GM19043 (cell line): ENCODE measurements around the gene SLC35A2.
"Not testable (repeated sequence)": the region's sequence is repeated elsewhere in the genome, so short reads cannot be mapped to it uniquely, and the experiment has no call there.

Experiments
- ATAC-seq: cut with Tn5 transposase; IDR thresholded peaks from one replicate; pipeline ENCODE4 v1.9.1; 2021; ENCODE audit warnings: low read depth; ENCODE audit not compliant: unreplicated experiment

Gene SLC35A2

DNA sequence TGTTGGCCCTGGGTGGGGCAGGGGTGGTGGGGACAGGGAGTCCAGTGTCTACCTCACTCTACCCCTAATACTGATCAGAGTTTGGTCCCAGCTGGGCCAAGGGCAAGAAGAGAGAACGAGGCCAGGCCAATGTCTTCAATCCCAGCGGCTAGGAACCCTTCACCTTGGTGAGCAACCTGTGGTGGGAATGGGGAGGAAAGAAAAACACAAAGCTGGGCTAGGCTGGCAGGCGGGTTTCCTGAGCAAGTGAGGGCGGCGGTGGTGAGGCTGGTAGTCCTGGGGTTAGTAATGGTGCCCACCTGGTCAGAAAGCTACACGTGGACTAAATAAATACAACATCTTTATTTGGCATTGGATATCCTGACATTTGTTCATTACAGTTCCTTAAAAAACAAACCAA is 8.2 kb downstream of the SLC35A2 start:
- ATAC-seq = no peak

DNA sequence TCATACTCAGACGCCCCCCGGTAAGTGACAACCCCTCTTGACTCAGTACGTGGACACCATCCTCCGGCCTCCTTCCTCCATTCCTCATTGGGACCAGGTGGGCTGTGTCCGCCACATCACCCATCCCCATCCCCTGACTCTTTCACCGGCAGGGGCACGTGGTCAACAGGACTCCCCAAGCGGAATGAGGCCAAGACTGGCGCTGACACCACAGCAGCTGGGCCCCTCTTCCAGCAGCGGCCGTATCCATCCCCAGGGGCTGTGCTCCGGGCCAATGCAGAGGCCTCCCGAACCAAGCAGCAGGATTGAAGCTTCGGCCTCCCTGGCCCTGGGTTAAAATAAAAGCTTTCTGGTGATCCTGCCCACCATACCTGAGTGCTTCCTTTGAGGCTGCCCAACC is 8.7 kb downstream of the SLC35A2 start:
- no peak for ATAC-seq

DNA sequence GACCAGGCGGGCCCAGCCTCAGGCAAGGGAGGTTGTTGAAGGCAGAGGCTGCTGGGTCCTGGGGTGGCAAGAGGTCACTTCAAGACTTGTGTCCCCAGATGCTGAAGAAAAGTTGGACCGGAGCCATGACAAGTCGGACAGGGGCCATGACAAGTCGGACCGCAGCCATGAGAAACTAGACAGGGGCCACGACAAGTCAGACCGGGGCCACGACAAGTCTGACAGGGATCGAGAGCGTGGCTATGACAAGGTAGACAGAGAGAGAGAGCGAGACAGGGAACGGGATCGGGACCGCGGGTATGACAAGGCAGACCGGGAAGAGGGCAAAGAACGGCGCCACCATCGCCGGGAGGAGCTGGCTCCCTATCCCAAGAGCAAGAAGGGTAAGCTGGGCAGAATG is 9.3 kb downstream of the SLC35A2 start:
- no peak for ATAC-seq

DNA sequence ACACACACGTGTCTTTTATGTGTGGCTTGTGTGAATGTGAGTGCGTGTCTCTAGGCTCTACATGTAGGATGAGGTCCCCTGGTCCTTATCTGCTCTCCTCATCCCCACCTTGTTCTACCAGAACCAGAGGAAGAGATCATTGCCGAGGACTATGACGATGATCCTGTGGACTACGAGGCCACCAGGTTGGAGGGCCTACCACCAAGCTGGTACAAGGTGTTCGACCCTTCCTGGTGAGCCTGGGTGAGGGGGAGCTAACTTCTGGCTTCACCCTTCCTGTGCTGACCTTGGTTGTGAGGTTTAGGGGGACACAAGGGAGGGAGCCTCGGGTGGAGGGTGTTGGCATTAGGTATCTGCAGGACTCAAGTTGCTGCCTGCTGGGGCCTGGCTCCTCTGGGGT is 10.4 kb downstream of the SLC35A2 start:
- ATAC-seq = no peak

DNA sequence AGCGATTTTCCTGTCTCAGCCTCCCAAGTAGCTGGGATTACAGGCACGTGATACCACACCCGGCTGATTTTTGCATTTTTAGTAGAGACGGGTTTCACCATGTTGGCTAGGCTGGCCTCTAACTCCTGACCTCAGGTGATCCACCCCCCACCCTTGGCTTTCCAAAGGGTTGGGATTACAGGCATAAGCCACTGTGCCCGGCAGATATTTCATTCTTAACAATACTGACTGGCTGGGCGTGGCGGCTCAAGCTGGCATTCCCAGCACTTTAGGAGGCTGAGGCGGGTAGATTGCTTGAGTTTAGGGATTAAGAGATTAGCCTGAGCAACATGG is 12.4 kb downstream of the SLC35A2 start:
- no peak for ATAC-seq

DNA sequence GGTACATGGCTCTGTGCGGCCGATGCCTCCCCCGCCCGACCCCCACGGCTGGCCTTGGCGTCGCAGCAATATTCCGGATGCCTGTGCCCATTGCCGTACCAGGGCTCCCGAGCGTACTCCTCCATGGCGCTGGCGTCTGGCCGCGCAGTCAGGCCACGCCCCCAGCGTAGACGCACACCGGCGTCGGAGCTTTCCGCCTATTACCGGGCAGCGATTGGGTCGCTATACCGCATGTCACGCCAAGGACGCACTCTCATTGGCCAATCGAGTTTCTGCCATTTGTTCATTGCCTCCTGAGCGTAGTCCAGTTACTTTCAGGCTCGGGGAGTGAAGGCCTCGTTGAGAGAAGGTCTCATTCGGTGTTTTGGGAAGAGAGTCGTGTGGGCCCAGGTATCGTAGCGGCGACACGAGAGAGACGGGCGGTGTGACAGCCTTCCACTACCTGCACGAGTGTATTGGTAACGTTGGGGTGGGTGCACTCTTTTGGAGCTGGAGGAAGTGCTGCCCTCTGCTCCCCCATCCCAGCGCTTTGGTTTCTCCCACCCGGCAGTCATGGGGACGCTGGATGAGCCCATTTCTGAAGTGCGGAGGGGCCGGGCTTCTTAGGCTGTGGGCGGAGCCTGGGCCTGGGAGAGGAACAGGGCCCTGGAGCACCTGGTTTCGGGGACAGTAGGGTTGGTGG is 13.7 kb downstream of the SLC35A2 start, which contains the start of the genes PQBP1 and TIMM17B:
Gene PQBP1, plus strand, starts transcription at position 306 of the 682 bp plus-strand sequence. CDS start 580 bp downstream, outside the sequence.
Gene TIMM17B, minus strand, starts transcription at position 144 of the 682 bp plus-strand sequence. Its CDS starts 19 bp downstream, at position 125.
- peak; percentile 87 for ATAC-seq

DNA sequence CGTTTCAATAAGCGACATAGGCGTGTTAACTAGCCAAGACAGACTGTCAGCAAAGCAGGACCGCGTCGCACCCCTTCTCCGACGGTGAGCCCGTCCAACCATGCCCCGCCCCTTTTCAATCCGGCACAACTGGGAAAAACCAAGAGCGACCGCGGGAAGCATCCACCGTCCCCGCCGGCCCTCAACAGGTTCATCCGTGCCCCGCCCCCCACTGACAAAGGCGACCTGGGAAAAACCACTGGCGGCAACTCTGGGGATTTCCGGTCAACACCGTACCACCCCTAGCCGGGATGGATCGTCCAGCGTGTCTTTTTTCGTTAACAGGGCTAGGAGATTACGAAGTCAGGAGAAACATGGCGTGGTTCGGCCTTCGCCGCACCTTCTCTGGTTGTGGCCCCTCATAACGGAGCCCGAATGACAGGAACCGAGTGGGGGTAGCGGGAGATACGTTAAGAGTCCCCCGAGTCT is 14.3 kb downstream of the SLC35A2 start:
- ATAC-seq = peak; percentile 7

DNA sequence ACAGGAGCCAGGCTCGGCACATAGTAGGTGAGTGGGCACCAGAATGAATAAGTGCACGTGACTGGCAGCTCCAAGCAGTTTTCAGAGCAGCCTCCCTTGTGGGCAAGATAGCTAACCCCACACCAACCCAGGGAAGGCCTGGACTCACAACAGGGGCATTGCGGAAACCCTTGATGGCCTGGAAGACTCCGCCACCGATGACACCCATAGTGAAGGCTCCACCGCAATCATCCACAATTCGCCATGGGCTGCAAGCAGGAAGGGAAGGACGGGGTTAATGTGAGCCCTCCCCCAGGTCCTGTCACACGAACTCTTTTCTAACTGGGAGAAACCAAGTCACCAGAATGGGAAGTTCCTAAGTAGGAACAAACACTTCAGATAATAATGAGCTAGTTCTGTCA is 14.8 kb downstream of the SLC35A2 start:
- ATAC-seq = no peak

DNA sequence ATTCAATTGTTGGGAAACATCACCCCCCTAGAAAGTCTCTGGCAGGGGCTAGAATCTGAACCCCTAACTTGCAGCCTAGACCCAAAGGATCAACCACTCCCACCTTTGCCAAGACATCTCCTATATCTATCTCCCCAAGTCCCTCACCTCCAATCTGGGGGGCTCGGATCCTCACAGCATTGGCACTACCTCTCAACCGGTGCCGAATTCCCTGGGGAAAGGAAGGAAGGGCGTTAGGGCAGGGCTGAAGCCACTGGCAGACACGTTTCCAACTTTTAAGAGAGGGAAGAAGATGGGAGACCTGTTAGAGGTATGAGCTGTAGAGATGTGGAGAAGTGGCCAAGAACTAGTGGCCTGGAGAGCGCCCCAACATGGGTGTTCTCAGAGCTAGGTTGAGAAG is 16.6 kb downstream of the SLC35A2 start:
- no peak for ATAC-seq

DNA sequence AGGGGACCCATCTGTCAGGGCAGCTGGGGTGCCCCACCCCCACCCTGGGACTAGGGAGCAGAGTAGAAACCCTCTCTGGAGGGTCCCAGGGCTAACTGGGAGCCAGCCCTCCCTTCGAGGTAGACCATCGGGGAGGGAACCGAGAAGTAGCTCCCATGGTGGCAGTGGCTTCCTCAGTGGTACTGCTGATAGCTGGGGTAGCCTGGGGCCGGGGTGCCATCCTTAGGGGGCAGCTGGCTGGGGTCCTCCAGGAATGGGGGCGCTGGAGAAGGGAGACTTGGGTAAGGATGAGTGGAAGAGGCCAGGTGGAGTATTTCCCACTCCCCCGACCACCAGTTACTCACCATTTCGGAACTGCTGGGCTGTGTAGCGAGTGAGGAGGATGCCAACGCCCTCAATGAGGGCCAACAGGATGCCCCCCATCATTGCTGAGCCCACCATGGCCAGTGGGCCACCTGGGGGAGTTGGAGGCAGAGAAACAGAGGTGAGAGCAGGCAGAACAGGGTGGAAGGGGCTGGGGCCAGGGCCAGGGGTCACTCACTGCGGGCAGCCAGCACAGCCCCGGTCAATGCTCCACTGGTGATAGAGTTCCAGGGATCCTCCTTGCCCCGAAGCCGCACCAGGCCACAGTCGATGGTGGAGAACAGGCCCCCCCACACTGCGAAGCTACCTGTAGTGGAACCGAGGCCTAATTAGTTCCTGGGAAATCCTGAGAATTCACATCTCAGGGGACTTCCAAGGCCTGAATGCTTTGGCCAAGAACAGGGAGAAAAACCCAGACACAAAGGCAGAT is 17.7 kb downstream of the SLC35A2 start:
- ATAC-seq = no peak

DNA sequence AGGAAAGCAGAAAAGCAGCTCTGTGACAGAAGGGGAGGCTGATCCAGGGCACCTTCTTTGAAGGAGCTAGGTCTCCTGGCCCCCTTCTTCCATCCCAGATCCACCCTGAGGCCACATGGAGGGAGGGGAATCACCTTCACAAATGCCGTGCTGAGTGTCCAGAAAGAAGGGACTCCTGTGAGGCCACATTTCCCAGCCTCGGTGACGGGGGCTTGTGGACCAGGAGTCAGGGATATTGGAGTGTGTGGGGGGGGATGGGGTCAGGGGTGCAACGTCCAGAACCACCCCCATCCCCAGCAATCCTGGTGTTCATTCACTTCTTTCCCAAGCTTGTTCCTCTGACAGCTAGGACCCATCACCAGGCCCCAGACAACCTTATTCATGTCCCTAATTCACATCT is 18.6 kb downstream of the SLC35A2 start:
- ATAC-seq = no peak

DNA sequence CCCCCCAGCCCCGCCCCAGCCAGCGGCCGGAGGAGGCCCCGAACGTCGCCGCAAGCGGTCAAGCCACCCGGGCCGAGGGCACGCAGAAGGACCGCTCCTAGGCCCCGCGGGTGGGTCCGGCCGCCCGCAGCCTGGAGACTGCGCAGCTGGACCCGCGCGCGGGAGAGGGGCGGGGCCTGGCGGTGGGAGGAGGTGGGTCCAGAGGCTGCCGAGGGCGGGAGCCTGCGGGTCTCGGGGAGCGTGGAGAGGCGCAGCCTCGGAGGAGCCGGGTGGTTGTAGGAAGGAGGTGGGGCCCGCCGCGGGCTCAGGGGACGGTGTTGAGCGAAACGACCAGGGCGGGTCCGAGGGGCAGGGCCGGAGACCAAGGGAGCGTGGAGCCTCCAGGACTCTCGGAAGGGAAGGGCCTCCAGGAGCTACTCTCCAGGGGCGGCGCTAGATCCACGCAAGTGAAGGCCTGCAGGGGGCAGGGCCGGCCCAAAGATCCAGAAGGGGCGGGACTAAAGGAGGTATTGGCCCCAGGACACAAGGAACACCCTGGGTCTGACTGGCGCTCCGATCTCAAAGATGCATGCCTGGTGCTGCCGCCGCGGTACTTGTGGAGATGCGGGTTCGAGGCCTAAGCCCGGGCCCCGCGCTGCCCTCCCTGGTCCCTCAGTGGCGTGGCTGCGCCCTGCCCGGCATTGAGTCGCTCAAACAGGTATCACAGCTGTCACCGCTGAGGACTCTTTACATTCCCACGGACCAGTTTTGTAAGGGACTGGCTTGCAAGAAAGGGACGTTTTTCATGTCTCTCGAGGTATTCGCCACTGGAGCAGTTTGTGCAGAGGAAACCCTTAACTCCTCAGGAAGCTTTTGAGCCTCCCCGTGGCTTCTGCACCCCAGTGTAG is 19.8 kb downstream of the SLC35A2 start:
- peak; percentile 70 for ATAC-seq

DNA sequence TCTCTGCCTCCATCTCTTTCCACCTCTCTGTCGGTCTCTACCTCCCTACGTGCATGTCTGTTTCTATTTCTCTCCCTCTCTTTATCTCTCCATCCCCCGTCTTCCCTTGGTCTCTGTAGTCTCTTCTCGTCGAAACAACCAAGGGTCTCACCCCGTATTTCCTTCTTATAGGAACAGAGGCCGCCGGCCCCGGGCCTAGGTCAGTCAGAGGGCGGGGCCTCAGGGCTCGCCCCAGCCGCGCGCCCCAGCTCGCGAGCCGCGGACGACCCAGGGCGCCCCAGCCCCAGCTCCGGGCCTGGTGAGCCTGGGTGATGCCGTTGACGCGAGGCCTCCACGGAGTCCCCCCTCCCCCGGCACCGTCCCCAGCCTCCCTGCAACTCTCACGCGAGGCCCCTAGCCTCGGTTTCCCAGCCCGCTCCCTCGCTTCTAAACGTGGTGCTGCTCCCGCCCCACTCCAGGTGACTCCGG is 20.5 kb downstream of the SLC35A2 start:
- peak; percentile 25 for ATAC-seq

DNA sequence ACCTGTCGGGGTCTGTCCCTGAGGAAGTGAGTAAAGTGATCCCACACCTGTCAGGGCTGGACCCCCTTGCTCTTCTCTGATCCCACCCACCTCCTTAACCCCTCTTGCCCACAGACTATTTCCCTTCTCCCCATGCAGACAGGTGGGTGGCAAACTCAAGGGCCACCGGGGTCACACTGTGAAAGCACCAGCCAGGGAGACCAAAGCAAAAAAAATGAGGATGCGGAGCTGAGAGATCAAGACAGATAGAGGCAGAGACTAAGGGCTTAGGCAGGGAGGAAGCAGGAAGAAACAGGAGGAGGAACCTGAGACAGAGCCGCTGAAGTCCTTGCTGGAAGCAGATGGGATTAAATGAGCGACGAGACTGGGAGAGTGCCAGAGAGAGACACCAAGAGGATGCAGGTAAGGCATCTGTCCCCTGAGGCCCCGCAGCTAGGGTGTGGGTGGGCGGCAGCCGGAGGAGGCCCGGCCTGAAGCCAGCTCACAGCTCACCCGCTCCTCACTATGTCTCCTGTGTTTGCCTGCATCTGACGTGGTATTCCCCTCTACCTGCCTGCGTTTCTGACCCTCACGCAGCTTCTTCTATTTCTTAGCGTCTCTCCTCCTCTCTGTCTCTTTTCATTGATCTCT is 21.0 kb downstream of the SLC35A2 start:
- ATAC-seq = no peak

DNA sequence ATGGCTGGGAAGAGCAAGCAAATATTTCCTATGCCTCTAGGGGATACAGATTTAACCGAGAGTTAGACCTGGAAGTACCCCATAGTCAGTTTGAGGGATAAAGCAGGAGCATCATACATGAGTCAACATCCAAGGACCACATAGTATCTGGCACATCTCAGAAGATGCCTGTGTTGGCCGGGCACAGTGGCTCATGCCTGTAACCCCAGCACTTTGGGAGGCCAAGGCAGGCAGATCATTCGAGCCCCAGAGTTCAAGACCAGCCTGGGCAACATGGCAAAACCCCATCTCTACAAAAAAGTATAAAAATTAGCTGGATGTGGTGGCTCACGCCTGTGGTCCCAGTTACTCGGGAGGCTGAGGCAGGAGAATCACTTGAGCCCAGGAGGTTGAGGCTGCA is 24.9 kb downstream of the SLC35A2 start:
- not testable (repeated sequence) for ATAC-seq

DNA sequence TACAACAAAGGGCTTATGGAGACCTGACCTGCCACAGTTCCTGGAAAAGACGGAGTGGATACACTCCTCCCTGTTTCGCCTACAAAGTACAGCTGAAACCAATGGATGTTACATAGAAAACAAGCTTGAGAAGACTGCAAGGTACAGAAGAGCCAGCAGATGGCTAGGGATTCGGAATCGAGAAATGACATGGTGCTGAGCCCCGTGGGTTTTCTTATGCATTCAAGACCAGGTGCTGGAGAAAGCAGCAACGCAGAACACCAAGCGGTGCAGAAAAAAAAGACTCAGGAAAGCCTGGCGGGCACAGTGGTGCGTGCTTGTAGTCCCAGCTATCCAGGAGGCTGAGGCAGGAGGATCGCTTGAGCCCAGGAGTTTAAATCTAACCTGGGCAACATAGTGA is 27.7 kb downstream of the SLC35A2 start:
- no peak for ATAC-seq

DNA sequence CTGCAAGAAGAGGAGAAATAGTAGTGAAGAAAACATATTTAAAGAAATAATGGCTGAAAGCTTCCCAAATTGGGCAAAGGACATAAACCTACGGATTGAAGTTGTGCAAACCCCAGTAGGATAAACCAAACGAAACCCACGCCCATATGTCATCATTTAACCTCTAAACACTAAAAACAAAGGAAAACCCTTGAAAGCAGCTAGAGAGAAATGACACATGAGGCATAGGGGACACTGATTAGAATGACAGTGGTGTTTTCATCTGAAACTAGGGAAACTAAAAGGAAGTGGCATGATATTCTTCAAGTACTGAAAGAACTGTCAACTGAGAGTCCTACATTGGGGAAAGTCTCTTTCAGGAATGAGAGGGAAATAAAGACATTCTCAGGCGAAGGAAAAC is 34.5 kb downstream of the SLC35A2 start:
- not testable (repeated sequence) for ATAC-seq

DNA sequence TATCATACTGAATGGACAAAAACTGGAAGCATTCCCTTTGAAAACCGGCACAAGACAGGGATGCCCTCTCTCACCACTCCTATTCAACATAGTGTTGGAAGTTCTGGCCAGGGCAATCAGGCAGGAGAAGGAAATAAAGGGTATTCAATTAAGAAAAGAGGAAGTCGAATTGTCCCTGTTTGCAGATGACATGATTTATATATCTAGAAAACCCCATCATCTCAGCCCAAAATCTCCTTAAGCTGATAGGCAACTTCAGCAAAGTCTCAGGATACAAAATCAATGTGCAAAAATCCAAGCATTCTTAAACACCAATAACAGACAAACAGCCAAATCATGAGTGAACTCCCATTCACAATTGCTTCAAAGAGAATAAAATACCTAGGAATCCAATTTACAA is 39.4 kb downstream of the SLC35A2 start:
- not testable (repeated sequence) for ATAC-seq

DNA sequence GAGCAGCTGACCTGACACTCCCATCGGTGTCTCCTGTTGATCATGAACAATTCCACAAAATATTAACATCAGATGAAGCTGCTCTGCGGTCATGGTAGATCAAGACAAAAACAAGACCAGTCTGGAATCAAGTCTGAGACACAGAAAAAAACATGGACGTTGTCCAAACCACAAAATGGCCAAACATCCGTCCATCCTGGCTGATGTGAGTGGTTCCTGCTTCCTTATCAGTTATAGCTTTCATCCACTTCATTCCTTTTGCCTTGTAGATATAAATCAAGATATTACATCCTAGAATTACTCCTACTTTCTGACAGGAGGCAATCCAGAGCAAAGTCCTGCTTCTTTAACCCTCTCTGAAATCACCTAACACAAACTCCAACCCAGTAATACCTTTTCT is 47.2 kb downstream of the SLC35A2 start:
- ATAC-seq = no peak

DNA sequence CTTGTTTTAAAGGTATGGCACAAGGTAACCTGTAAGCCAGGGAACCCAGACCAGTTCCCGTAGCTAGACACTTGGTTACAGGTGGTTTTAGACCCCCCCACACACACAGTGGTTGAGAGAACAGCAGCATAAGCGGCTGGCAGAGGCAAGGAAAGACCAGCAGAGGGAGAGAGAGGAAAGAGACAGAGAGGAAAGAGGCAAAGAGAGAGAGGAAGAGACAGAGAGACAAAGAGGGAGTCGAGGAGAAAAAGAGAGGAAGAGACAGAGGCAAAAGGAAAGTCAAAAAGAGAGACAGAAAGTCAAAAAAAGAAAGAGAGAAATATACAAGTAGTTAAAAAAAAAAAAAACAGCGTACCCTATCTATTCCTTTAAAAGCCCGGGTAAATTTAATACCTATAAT is 56.5 kb downstream of the SLC35A2 start:
- no peak for ATAC-seq
